GM21529 (cell line): ENCODE data around the gene IL21.

Experiments used
- ATAC-seq: cut with Tn5 transposase; IDR thresholded peaks from one replicate; pipeline ENCODE4 v1.9.1; 2021; ENCODE audit not compliant: unreplicated experiment

The IL21 gene

DNA sequence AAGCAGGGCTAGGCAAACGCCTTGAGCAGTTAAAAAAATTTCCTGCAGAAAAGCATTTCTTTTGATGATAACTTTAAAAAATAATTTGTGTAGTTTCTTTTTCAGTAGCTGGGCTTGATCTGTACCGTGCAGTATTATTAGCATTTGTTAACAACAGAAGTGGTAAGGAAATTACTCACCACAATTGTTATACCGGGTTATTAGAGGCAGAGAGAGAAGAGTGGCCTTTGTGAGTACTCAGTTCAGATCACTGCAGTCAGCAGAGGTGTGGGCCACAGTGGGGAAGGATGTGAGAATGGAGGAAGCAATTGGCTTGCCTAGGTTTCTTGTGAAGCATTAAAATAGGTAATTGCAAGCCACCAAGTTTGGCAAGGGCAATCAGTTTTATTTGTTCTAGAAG is 14.3 kb upstream of the IL21 start:
- peak; percentile 59 for ATAC-seq

- no peak for ATAC-seq
Measured at GRCh38 chr4:122633211-122633610, 12.3 kb upstream of the IL21 start.

DNA sequence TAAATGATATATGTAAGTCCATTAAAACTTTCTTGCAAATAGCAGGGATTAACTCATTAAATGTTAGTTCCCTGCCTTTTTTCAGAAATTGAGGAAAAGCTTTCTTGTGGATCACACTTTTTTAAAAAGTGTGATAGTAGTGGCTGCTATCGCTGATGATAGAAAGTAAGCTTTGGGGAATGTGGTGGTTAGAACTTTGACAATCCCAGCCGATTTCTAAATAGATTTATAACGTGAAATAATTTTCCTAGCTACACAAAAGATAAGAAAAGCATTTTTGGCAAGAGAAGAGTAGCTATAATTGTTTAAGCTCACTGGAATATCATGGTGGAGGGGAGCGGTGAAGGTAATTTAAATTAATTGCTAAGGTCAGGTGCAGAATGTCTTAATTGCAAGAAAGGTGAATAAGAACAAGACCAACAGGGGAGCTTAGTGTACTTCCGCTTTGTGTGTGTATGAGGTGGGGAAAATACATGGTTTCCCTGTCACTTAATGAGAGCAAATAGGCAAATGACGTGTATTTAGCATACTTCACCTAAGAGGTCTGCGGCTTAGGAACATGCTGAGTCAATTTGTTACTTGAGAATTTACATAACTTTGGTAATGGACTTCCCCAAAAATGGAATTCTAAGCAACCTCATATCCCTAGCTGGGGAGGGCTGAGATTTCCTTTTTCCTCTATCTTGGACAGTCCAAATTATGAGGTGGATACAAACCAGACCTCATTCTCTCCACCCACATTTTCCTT is 11.7 kb upstream of the IL21 start:
- ATAC-seq, result peak; percentile 86

GRCh38 chr4:122625156-122625555 is 4.3 kb upstream of the IL21 start:
- ATAC-seq, result no peak

- no peak for ATAC-seq
Measured at GRCh38 chr4:122624205-122624604, 3.3 kb upstream of the IL21 start.

DNA sequence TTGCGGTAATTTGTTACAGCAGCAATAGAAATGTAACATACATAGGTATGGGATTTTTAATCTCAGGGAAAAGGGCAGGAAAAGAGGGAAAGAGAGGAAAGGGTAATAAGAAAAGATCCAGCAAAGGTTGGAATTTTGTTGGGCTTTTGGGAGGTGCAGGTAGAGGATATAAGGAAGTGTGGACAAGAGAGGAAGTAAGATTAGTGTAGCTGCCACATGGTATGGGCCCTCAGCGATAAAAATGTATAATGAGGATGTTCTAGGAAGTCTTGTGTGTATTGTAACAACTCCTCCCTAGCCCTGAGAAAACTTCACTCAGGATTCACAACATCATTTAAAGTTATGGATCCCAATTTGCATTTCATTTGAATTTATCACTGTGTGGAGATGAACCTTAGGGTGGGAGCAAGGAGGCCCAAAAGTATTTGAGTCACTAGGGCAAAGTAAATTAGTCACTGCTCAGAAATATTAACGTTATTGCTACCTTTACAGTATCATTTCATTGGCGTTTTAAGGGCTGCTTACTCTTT is 2.8 kb upstream of the IL21 start:
- no peak for ATAC-seq

- ATAC-seq, result no peak
Measured at GRCh38 chr4:122622400-122622799, 1.5 kb upstream of the IL21 start.

DNA sequence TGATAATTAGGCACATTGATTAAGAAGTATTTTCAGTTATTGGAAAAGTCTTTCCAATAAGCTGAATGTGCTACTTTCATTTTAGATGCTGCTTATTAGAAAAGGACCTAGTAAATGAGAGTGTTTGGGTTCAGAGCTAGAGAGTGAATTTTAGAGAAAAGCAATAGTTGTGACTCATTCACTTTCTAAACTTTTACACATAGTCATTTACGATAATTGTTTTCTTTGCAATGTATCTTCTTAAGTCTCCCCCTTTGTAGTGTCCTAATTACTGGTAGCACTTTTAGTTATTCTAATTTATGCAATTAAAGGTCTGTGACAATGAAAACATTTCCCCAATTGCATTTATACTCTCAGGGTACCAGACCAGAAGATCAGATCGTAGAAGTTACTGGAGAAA is 1.3 kb downstream of the IL21 start:
- no peak for ATAC-seq

DNA sequence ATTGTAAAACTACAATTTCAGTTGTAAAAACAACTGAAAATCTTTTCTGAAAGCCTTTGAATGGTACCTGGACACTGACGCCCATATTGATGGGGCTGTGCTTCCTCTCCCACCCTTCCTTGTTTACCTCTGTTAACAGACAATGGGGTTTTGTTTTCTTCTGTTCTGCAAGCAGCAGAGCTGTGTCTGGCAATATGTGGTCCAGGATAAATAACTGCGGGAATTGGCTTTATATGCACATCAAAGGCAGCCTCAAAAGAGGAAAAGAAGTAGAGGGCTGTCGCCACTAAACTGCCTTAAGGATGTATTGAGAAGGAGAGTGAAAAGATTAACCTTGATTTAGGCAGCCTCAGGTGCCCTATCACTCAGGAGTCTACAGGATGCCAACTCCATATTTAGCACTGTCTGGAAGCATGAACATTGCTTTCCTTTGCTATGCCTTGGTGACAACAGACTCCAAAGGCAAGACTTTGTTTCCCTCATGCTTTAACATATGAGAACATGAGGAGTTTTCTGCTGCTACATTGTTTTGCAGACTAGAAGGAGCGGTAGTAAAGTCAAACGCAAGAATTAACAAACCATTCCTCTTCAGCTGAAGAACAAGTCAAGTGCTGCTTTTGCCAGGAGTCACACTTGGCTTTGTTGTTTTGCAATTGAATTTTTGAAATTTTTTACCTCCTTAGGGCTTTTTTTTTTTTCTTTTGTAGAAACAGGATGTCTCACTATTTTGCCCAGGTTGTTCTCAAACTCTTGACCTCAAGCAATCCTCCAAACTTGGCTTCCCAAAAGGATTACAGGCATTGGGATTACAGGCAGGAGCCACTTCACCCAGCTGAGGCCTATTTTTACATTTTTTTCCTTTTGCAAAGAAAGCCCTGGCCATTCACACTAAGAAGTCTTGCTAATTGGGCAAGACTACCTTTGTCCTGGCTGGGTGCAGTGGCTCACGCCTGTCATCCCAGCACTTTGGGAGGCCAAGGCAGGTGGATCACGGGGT is 3.0 kb downstream of the IL21 start:
- ATAC-seq, result no peak

DNA sequence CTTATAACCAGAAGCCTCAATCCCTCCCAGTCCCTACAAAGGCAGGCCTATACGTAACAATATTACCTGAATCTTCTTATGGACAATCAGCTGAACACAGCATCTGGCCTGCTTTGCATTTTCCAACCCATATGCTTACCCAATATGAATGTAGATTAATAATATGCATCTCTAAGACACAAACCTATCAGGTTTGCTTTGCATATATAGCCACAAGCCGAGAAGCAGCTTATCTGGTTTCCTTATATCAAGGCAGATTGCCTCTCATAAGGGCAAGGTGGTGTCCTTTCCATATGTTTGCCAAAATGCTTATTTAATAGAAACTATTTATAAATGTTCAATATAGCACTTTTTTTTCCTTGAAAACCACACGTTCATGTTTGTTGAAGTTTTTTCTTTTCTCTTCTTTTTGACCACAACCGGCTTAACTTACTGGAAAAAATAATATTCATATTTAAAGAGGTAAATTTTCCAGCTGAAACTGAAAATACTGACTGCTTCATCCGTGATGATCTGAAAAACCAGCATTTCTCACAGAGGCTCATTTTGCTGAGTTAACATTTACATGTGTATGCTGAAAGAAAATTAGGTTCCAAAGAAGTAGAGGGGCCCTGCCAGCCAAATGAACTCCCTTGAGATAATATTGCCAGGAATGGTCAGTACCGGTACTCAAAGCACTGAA is 3.8 kb downstream of the IL21 start:
- ATAC-seq, result no peak

DNA sequence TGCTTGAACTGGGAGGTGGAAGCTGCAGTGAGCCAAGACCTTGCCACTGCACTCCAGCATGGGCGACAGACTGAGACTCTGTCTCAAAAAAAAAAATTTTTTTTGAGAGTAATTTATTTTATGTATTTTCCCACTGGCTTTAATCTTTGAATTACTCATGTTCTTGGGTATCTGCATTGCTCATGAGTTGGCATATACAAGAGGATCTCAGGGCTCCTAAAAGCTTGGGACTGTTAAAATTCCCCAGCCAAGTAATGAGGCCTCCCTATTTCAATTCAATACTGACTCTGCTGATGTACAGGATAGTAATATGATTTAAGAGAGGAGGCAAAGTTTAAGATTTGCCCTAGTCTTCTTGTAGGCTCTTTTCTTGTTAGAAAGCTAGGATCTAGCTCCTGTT is 6.2 kb downstream of the IL21 start:
- ATAC-seq, result no peak

DNA sequence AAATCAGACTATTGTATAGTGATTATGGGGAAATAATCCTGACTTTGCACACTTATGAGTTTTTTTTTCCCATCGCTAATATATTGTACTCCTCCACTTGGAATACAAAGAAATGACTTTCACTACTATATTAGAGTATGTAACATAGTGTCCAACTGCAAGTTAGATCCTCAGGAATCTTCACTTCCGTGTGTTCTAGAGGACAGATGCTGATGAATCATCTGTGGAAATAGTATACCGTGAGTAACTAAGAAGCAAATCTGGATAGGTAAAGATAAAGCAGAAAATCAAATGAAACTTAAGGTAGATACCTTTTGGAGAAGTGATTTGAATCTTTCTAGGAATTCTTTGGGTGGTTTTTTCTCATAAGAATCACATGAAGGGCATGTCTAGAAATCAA is 8.3 kb downstream of the IL21 start:
- ATAC-seq, result no peak

DNA sequence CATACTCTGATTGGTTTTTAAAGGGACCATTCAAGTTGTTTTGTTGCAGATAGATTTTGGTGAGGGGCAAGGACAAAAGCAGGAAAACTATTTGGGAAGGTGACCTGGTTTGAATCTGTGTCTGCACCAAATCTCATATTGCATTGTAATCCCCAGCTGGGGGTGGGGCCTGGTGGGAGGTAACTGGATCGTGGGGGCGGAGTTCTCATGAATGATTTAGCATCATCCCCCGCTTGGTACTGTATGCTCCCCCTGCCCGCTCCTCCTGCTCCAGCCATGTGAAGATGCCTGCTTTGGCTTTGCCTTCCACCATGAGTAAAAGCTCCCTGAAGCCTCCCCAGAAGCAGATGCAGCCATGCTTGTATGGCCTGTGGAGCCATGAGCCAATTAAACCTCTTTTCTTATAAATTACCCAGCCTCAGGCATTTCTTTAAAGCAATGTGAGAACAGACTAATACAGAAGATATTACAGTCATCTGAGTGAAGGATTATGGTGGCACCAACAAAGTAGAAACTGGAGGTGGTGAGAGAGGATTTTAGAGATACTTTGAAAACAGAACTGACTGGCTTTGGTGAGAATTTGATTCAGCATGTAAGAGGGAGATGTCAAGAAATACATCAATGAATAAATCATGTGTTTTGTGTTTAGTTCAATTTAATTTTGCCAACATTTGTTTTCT is 14.4 kb downstream of the IL21 start:
- ATAC-seq, result no peak

- no peak for ATAC-seq
Measured at GRCh38 chr4:122604146-122604545, 16.7 kb downstream of the IL21 start.

DNA sequence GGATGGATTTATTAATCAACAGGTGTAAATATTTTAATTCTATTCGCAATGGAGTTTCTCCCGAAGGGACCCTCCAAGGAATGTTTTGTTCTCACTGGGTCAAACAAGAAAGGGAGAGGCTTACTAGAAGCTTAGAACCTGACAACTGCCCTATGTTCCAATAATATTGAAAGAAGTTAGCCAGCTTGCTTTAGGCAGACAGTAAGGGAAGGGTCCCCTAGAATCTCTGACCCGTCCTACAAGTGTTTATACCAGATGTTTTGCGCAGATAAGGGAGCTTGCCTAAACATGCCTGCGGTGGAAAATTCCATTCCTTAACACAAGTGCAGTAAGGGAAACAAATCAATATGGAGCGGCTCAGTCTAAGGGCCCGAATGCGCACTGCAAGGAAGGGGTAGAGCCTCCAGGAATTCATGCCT is 17.7 kb downstream of the IL21 start:
- ATAC-seq, result no peak

- no peak for ATAC-seq
Measured at GRCh38 chr4:122602277-122603142, 18.4 kb downstream of the IL21 start.

DNA sequence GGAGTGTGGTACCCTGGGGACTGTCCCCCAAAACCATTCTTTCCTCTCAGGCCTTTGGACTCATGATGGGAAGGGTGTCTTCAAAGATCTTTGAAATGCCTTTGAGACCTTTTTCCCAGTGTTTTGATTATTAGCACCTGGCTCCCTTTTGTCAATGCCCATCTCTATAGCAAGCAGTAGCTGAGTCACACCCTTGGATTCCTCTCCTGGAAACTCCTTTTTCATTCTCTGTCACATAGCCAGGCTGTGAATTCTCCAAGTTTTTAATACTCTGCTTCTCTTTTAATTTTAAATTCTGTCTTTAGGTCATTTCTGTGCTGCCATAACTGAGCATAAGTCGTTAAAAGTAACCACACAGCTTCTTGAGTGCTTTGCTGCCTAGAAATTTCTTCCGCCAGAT is 29.7 kb downstream of the IL21 start:
- ATAC-seq, result no peak

GRCh38 chr4:122588453-122589238 is 32.2 kb downstream of the IL21 start:
- no peak for ATAC-seq

DNA sequence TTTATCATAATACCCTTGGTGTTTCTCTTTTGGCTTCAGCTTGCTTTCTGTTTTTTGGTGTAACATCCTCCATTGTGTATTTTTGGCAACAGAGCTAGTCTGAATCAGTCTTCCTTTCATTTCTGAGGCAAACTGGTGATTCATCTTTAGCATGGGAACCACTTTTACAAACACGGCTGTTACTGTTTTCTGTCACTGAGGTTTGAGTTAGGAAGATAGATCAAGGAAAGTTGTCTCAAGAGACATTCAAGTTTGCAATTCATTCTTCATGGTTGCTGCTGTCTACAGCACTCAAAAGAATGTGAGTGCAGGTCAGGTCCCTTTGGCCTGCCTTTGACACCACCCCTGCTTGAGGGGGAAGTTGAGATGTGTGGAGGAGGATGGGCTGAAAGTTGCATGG is 36.3 kb downstream of the IL21 start:
- ATAC-seq, result peak; percentile 80
